ENCODE measurements around the gene CCDC134. TPM values are rescaled to one million over a fixed set of nuclear protein-coding genes. Genes with fewer than 3 reads are reported as not detected.
A peak's percentile ranks its signal among the peaks of the same experiment; 100 is the strongest.

Gene CCDC134
- total RNA-seq, 1 donor from 2014 or later = 11.3 TPM

DNA sequence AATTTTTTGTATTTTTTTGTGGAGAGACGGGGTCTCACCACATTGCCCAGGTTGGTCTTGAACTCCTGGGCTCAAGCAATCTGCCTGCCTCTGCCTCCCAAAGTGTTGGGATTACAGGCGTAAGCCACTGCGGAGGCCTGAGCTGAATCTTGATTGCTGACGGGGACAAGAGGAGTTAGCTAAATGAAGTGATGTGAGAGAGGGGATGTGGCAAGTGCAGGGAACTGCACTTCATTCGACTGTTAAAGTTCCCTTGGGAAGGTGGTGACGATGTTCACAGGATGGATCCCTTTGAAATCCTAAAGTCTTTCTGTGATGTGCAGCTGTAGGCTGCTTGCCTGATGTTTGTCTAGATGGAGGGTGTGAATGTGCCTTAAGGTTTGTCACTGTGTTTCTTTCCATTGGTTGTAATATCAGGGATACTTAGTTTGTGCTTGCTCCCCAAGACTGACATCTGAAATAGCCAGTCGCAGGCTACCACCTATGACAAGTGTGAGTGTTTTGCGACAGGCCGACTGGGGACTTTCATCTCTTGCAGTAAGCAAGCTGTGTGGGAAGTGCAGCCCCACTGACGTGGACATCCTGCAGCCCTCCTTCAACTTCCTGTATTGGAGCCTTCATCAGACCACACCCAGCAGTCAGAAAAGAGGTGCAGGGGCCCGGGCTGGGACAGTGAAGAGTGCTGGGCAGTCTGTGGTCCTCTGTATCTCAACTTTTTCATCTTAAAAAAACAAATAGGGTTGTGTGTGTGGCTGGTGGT, 19.6 kb upstream of the CCDC134 start:
- Histone ChIP-seq H3K4me1 (ENCODE audit: insufficient read depth, low read length) (no peaks in the 10 kb centered on the region), H2AFZ (ENCODE audit: low read depth, low read length) (peak overlapping the region; percentile 77), H3K9ac (ENCODE audit: low read length) (no peak overlapping the region), H3K9me3 (ENCODE audit: insufficient read depth, low read depth, low read length) (no peaks in the 10 kb centered on the region), H3K36me3 (ENCODE audit: insufficient read depth, low read length) (no peaks in the 10 kb centered on the region), H3K4me2 (ENCODE audit: low read length) (no peak overlapping the region), H3K27me3 (ENCODE audit: insufficient read depth, low read length) (no peaks in the 10 kb centered on the region), H3K4me3 (ENCODE audit: insufficient read depth, low read depth, low read length) (no peak overlapping the region), H3K79me2 (ENCODE audit: insufficient read depth, low read length) (no peaks in the 10 kb centered on the region), H4K20me1 (ENCODE audit: insufficient read depth, low read length) (no peaks in the 10 kb centered on the region), H3K27ac (ENCODE audit: low read depth, low read length) (no peak overlapping the region)
- TF ChIP-seq, protein P1, sequence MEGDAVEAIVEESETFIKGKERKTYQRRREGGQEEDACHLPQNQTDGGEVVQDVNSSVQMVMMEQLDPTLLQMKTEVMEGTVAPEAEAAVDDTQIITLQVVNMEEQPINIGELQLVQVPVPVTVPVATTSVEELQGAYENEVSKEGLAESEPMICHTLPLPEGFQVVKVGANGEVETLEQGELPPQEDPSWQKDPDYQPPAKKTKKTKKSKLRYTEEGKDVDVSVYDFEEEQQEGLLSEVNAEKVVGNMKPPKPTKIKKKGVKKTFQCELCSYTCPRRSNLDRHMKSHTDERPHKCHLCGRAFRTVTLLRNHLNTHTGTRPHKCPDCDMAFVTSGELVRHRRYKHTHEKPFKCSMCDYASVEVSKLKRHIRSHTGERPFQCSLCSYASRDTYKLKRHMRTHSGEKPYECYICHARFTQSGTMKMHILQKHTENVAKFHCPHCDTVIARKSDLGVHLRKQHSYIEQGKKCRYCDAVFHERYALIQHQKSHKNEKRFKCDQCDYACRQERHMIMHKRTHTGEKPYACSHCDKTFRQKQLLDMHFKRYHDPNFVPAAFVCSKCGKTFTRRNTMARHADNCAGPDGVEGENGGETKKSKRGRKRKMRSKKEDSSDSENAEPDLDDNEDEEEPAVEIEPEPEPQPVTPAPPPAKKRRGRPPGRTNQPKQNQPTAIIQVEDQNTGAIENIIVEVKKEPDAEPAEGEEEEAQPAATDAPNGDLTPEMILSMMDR (IDR thresholded peaks at IDR 0.05; ENCODE audit: insufficient read depth, low read depth, low read length) = no peak
- no peak for TF ChIP-seq EZH2 (IDR thresholded peaks at IDR 0.05; ENCODE audit: insufficient read depth, low read length)
- Mint-ChIP-seq H3K27ac (ENCODE audit: unreplicated experiment) (no peak overlapping the region), H3K27me3 (ENCODE audit: low read depth, unreplicated experiment) (peaks cover 21% of the 10 kb centered on the region), H3K9me3 (ENCODE audit: unreplicated experiment) (no peaks in the 10 kb centered on the region), H3K4me3 (ENCODE audit: unreplicated experiment) (no peak overlapping the region), H3K4me1 (ENCODE audit: low read depth, unreplicated experiment) (no peaks in the 10 kb centered on the region), H3K36me3 (ENCODE audit: low read depth, unreplicated experiment) (peaks cover 2% of the 10 kb centered on the region)
- FAIRE-seq = no peak
- peak; percentile 37 for DNase-seq (ENCODE audit: low read depth)

DNA sequence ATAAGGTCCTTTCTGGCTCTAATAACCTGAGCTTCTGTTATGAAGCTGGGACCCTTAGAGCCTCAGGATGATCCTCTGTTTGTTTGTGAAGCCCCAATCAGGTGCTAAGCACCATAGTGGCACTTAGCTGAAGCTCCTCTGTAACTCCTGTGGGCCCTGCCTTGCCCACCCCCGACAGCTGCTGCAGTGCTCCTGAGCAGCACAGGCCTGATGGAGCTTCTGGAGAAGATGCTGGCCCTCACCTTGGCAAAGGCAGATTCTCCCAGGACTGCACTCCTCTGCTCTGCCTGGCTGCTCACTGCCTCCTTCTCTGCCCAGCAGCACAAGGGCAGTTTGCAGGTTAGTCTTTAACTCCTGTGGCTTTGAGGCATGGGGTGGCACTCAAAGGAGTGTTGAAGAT, 19.0 kb upstream of the CCDC134 start:
- no peak overlapping the region for H3K27ac Mint-ChIP-seq (ENCODE audit: unreplicated experiment)
- peaks cover 2% of the 10 kb centered on the region for H3K36me3 Mint-ChIP-seq (ENCODE audit: low read depth, unreplicated experiment)
- TF ChIP-seq, protein P1 (IDR thresholded peaks at IDR 0.05; ENCODE audit: insufficient read depth, low read depth, low read length) = no peak
- TF ChIP-seq EZH2 (IDR thresholded peaks at IDR 0.05; ENCODE audit: insufficient read depth, low read length) = no peak
- no peaks in the 10 kb centered on the region for H3K4me1 ChIP-seq (ENCODE audit: insufficient read depth, low read length)
- H3K4me3 ChIP-seq (ENCODE audit: insufficient read depth, low read depth, low read length) = no peak overlapping the region
- no peak overlapping the region for H3K27ac ChIP-seq (ENCODE audit: low read depth, low read length)
- no peak overlapping the region for H3K4me3 Mint-ChIP-seq (ENCODE audit: unreplicated experiment)
- H3K4me2 ChIP-seq (ENCODE audit: low read length) = no peak overlapping the region
- H2AFZ ChIP-seq (ENCODE audit: low read depth, low read length) = peak overlapping the region; percentile 77
- H3K9me3 Mint-ChIP-seq (ENCODE audit: unreplicated experiment) = no peaks in the 10 kb centered on the region
- no peaks in the 10 kb centered on the region for H3K4me1 Mint-ChIP-seq (ENCODE audit: low read depth, unreplicated experiment)
- H3K9ac ChIP-seq (ENCODE audit: low read length) = no peak overlapping the region
- H3K36me3 ChIP-seq (ENCODE audit: insufficient read depth, low read length) = no peaks in the 10 kb centered on the region
- H3K27me3 ChIP-seq (ENCODE audit: insufficient read depth, low read length) = no peaks in the 10 kb centered on the region
- no peak for FAIRE-seq
- H3K79me2 ChIP-seq (ENCODE audit: insufficient read depth, low read length) = no peaks in the 10 kb centered on the region
- H3K9me3 ChIP-seq (ENCODE audit: insufficient read depth, low read depth, low read length) = no peaks in the 10 kb centered on the region
- no peak for DNase-seq (ENCODE audit: low read depth)
- no peaks in the 10 kb centered on the region for H4K20me1 ChIP-seq (ENCODE audit: insufficient read depth, low read length)
- H3K27me3 Mint-ChIP-seq (ENCODE audit: low read depth, unreplicated experiment) = peaks cover 19% of the 10 kb centered on the region

DNA sequence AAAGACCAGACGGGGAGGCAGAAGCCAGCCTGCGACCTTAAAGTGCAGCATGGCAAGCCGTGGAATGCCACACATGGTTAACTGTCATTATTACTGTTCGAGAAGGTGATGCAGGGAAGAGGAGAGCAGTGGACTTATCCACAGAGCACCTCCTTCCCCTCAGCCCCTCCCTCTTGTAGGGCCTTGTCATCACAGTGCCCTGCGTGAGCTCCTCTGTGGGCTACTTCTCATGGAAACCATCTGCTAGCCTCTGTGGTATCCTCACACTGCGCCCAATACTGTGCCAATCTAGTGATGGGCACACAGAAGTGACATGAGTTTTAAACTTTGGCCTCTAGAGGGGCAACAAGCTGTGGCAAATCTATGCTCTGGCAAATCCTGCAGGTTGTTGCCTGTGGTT, 18.2 kb upstream of the CCDC134 start:
- Histone ChIP-seq H3K79me2 (ENCODE audit: insufficient read depth, low read length) (no peaks in the 10 kb centered on the region), H3K4me1 (ENCODE audit: insufficient read depth, low read length) (no peaks in the 10 kb centered on the region), H4K20me1 (ENCODE audit: insufficient read depth, low read length) (no peaks in the 10 kb centered on the region), H3K4me2 (ENCODE audit: low read length) (no peak overlapping the region), H3K9ac (ENCODE audit: low read length) (no peak overlapping the region), H3K9me3 (ENCODE audit: insufficient read depth, low read depth, low read length) (no peaks in the 10 kb centered on the region), H3K36me3 (ENCODE audit: insufficient read depth, low read length) (no peaks in the 10 kb centered on the region), H3K27me3 (ENCODE audit: insufficient read depth, low read length) (no peaks in the 10 kb centered on the region), H3K27ac (ENCODE audit: low read depth, low read length) (no peak overlapping the region), H3K4me3 (ENCODE audit: insufficient read depth, low read depth, low read length) (no peak overlapping the region), H2AFZ (ENCODE audit: low read depth, low read length) (no peak overlapping the region)
- no peak overlapping the region for H3K4me3 Mint-ChIP-seq (ENCODE audit: unreplicated experiment)
- peaks cover 18% of the 10 kb centered on the region for H3K27me3 Mint-ChIP-seq (ENCODE audit: low read depth, unreplicated experiment)
- peaks cover 2% of the 10 kb centered on the region for H3K36me3 Mint-ChIP-seq (ENCODE audit: low read depth, unreplicated experiment)
- no peaks in the 10 kb centered on the region for H3K4me1 Mint-ChIP-seq (ENCODE audit: low read depth, unreplicated experiment)
- H3K27ac Mint-ChIP-seq (ENCODE audit: unreplicated experiment) = no peak overlapping the region
- TF ChIP-seq, protein P1 (IDR thresholded peaks at IDR 0.05; ENCODE audit: insufficient read depth, low read depth, low read length) = no peak
- no peak for TF ChIP-seq EZH2 (IDR thresholded peaks at IDR 0.05; ENCODE audit: insufficient read depth, low read length)
- H3K9me3 Mint-ChIP-seq (ENCODE audit: unreplicated experiment) = no peaks in the 10 kb centered on the region
- no peak for FAIRE-seq
- DNase-seq (ENCODE audit: low read depth) = no peak
